HG03064 (cell line): ENCODE results near the gene MEPCE.
"Not testable (repeated sequence)": the region's sequence is repeated elsewhere in the genome, so short reads cannot be mapped to it uniquely, and the experiment has no call there.

ENCODE experiments used
- ATAC-seq: cut with Tn5 transposase; IDR thresholded peaks from one replicate; pipeline ENCODE4 v1.9.1; 2021; ENCODE audit warnings: low read depth; ENCODE audit not compliant: unreplicated experiment

The MEPCE gene

GRCh38 chr7:100433276-100433591, 3.6 kb downstream of the MEPCE start:
- ATAC-seq = no peak

GRCh38 chr7:100433592-100434296, 4.1 kb downstream of the MEPCE start:
- ATAC-seq = no peak

GRCh38 chr7:100434297-100435144, 4.9 kb downstream of the MEPCE start:
- no peak for ATAC-seq

GRCh38 chr7:100435401-100436304, 6.0 kb downstream of the MEPCE start:
- ATAC-seq = peak; percentile 31

- ATAC-seq = no peak
These were observed 7.8 kb downstream of the MEPCE start for GRCh38 chr7:100437150-100438100.

GRCh38 chr7:100438172-100438571, 8.5 kb downstream of the MEPCE start:
- ATAC-seq = no peak

- ATAC-seq = not testable (repeated sequence)
These were observed 9.1 kb downstream of the MEPCE start for GRCh38 chr7:100438731-100439130.

GRCh38 chr7:100439244-100439643, 9.6 kb downstream of the MEPCE start:
- ATAC-seq = not testable (repeated sequence)

- ATAC-seq = no peak
These were observed 12.3 kb downstream of the MEPCE start for GRCh38 chr7:100441641-100442535.

- ATAC-seq = no peak
These were observed 13.6 kb downstream of the MEPCE start for GRCh38 chr7:100443096-100443840.

- ATAC-seq = no peak
These were observed 15.0 kb downstream of the MEPCE start for GRCh38 chr7:100444311-100445278.

- ATAC-seq = no peak
These were observed 16.4 kb downstream of the MEPCE start for GRCh38 chr7:100446040-100446439.

- ATAC-seq = not testable (repeated sequence)
These were observed 17.7 kb downstream of the MEPCE start for GRCh38 chr7:100447363-100447762.

GRCh38 chr7:100449190-100449795, 19.7 kb downstream of the MEPCE start:
- ATAC-seq = no peak

GRCh38 chr7:100452513-100452912, 22.9 kb downstream of the MEPCE start:
- ATAC-seq = no peak

GRCh38 chr7:100453854-100454253, 24.2 kb downstream of the MEPCE start:
- ATAC-seq = not testable (repeated sequence)

GRCh38 chr7:100455206-100455605, 25.6 kb downstream of the MEPCE start:
- ATAC-seq = no peak
